SIG-M5 treated with dmso at 0.1 percent for 504 hours (cell line): ENCODE data around the gene TMEM43.

ENCODE experiments used
- DNase-seq: peaks from one replicate; lab custom pipeline; 2025; ENCODE audit not compliant: unreplicated experiment; lab: John Stamatoyannopoulos, UW

The TMEM43 gene

GRCh38 chr3:14148041-14148985 is 23.5 kb downstream of the TMEM43 start:
- DNase-seq, result no peak

GRCh38 chr3:14150078-14150477 is 25.2 kb downstream of the TMEM43 start:
- DNase-seq, result no peak

- DNase-seq, result no peak
Measured at GRCh38 chr3:14150491-14151230, 25.8 kb downstream of the TMEM43 start.

- no peak for DNase-seq
Measured at GRCh38 chr3:14151471-14152083, 26.7 kb downstream of the TMEM43 start.

- no peak for DNase-seq
Measured at GRCh38 chr3:14152233-14152962, 27.5 kb downstream of the TMEM43 start.

GRCh38 chr3:14152963-14153355 is 28.1 kb downstream of the TMEM43 start:
- DNase-seq, result no peak

- DNase-seq, result no peak
Measured at GRCh38 chr3:14153663-14154062, 28.8 kb downstream of the TMEM43 start.

GRCh38 chr3:14154276-14154675 is 29.4 kb downstream of the TMEM43 start:
- DNase-seq, result no peak

GRCh38 chr3:14154895-14155440 is 30.1 kb downstream of the TMEM43 start:
- DNase-seq, result no peak

GRCh38 chr3:14156201-14156600 is 31.3 kb downstream of the TMEM43 start:
- no peak for DNase-seq

GRCh38 chr3:14156843-14157561 is 32.1 kb downstream of the TMEM43 start:
- no peak for DNase-seq

- DNase-seq, result no peak
Measured at GRCh38 chr3:14157951-14158350, 33.1 kb downstream of the TMEM43 start.

- no peak for DNase-seq
Measured at GRCh38 chr3:14158370-14158769, 33.5 kb downstream of the TMEM43 start.

GRCh38 chr3:14159426-14159825 is 34.6 kb downstream of the TMEM43 start:
- no peak for DNase-seq

GRCh38 chr3:14161282-14161681 is 36.4 kb downstream of the TMEM43 start:
- DNase-seq, result no peak

- DNase-seq, result peak; percentile 53
Measured at GRCh38 chr3:14162178-14162577, 37.3 kb downstream of the TMEM43 start.

- DNase-seq, result no peak
Measured at GRCh38 chr3:14166877-14167603, 42.2 kb downstream of the TMEM43 start.

- no peak for DNase-seq
Measured at GRCh38 chr3:14169435-14169834, 44.6 kb downstream of the TMEM43 start.

- no peak for DNase-seq
Measured at GRCh38 chr3:14169871-14170270, 45.0 kb downstream of the TMEM43 start.
